GM21360 (cell line): Measurements from ENCODE around the gene PAXX.
A peak's percentile ranks its signal among the peaks of the same experiment; 100 is the strongest.
"Not testable (repeated sequence)": the region's sequence is repeated elsewhere in the genome, so short reads cannot be mapped to it uniquely, and the experiment has no call there.

ENCODE experiments used
- ATAC-seq: cut with Tn5 transposase; IDR thresholded peaks from one replicate; pipeline ENCODE4 v1.9.1; 2021; ENCODE audit warnings: mild to moderate bottlenecking, moderate library complexity; ENCODE audit not compliant: unreplicated experiment

Gene PAXX

DNA sequence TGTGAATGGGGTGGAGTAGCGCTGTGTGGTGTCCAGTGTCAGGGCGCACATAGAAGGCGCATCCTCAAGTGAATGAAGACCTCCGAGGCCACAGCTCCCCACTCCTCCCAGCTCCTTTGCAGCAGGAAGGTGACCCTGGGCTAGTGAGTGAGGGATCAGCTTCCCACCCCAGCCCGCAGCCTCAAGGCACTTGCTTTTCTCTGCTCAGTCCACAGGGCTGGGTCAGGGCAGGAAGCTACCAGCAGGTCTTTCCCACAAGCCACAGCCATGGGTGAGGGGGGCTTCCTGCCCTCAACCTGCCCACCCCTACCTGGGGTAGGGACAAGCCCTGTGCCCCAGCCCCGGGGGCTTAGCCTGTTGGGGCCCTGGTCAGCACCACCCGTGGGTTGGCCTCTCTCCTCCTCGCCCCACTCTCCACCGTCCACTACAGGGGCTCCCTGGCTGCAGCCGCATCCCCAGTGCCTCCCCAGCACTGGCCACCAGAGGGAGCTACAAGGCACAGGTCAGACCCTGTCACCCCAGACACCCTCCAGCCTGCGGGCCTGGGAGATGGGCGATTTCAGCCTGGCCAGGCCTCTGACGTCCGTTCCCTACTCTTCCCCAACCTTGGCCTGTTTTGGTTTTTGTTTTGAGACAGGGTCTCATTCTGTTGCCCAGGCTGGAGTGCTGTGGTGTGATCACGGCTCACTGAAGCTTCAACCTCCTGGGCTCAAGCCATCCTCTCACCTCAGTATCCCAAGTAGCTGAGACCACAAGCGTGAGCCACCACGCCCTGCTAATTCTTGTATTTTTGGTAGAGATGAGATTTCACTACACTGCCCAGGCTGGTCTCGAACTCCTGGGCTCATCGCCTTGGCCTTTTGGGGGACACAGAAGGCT lies 37.1 kb downstream of the PAXX start:
- ATAC-seq: no peak

GRCh38 chr9:137030006-137030405 lies 37.8 kb downstream of the PAXX start:
- no peak for ATAC-seq

GRCh38 chr9:137030538-137031527 lies 38.6 kb downstream of the PAXX start:
- no peak for ATAC-seq

- no peak for ATAC-seq
Observed at GRCh38 chr9:137031904-137032640, 39.9 kb downstream of the PAXX start, which contains the start of gene FUT7. Gene FUT7, minus strand, starts transcription at chr9:137032088. Its CDS starts 97 bp downstream, at chr9:137031991.

DNA sequence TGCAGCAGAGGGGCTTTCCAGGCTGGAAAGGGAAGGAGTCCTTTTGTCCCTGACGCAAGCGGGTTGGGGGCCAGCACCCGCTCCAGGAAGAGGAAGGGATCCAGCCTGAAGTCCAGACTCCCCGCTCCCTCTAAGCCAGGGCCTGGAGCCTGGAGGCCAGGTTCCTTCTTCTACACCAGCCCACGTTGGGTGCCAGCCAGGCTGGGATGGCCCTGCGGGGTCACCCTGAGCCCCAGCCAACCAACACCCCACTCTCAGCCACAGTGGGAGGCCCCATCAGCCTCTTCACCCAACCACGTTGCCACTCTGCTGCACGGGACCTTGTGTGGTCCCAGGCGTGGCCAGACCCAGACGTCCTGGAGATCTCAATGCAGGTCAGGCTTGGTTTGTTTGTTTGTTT lies 40.6 kb downstream of the PAXX start:
- no peak for ATAC-seq

DNA sequence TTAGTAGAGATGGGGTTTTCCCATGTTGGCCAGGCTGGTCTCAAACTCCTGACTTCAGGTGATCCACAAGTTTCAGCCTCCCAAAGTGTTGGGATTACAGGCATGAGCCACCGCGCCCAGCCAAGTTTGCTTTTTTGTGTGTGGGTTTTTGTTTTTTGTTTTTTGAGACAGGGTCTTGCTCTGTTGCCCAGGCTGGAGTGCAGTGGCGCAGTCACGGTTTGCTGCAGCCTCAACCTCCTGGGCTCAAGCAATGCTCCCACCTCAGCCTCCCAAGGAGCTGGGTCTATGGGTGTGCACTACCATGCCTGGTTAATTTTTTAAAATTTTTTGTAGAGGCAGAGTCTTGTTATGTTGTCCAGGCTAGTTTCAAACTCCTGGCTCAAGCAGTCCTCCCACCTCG lies 41.3 kb downstream of the PAXX start:
- ATAC-seq: not testable (repeated sequence)

- no peak for ATAC-seq
Observed at GRCh38 chr9:137034039-137034708, 42.0 kb downstream of the PAXX start.

GRCh38 chr9:137034709-137035506 lies 42.7 kb downstream of the PAXX start:
- ATAC-seq: peak; percentile 60

DNA sequence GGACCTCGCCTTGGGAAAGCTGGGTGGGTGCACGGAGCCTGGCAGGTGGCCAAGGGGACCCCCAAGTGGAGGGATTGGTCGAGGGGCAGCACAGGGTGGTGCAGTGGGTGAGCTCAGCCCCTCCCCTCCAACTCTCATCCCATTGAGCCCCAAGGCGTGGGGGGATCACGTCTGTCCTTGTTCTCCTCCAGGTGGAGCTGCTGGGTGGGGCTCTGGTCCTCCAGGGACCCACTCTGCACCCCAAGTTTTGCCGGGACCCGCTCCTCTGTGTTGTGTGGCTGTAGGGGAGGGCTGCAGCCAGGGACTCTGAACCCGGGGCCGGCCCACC lies 43.2 kb downstream of the PAXX start:
- no peak for ATAC-seq

- ATAC-seq: no peak
Observed at GRCh38 chr9:137035937-137036336, 43.7 kb downstream of the PAXX start.

DNA sequence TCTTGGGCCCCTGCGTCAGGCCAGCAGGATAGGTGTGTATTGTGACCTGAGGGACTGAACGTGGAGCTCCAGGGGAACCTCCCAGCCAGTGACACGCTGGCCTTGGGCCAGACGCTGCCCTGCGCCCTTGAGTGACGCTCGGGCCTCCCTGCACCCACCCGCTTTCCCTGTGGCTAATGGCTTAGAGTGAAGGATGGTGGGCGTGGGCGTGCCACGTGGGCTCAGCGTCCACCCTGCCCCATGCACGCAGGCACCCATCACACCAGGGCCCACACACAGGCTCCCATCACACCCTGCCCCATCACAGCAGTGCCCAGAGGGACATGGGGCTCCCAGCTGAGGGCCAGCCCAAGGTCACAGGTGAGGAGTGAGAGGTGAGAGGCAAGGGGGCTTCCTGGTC lies 44.8 kb downstream of the PAXX start:
- no peak for ATAC-seq

DNA sequence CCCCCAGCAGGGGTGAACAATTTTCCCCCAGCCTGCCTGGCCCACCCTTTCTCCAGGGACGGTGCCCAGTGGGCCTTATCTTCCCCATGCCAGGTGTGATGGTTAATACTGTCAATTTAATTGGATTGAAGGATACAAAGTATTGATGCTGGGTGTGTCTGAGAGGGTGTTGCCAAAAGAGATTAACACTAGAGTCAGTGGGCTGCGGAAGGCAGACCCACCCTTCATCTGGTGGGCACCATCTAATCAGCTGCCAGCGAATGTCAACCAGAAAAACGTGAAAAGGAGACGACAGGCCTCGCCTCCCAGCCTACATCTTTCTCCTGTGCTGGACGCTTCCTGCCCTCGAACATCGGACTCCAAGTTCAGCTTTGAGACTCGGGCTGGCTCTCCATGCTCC lies 45.3 kb downstream of the PAXX start:
- no peak for ATAC-seq

GRCh38 chr9:137038916-137039315 lies 46.7 kb downstream of the PAXX start:
- no peak for ATAC-seq

DNA sequence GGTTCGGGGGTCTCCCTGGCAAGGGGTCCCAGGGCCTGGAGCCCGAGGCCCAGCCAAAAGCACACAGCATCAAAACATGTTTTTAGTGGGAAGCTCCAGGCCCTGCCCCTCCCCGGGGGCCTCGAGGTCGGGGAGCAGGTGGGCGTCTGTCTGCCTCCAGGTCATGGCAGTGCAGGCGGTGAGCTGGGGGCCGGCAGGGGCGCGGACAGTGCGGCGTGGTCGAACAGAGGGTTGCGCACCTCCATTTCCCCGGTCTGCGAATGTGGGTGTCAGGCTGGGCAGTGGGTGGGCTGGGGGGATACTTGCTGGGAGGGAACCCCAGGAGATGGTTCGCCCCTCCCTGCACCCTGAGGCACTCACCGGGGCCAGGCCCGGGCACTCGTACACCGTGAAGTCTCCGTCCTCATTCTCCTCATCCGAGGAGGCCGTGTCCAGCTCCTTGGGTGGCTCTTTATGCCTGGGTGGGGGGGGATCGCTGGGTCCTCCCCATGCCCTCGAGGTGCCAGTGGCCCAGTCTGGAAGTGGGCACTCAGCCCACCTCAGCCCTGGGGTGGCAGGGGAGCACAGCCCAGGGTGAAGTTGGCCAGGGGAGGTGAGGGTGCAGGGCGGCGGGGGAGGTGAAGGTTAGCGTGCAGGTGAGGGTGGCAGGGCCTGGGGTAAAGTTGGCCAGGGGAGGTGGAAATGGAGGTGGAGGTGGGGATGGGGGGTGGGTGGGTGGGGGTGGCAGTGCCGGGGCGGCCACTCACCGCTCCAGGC lies 47.6 kb downstream of the PAXX start:
- no peak for ATAC-seq

DNA sequence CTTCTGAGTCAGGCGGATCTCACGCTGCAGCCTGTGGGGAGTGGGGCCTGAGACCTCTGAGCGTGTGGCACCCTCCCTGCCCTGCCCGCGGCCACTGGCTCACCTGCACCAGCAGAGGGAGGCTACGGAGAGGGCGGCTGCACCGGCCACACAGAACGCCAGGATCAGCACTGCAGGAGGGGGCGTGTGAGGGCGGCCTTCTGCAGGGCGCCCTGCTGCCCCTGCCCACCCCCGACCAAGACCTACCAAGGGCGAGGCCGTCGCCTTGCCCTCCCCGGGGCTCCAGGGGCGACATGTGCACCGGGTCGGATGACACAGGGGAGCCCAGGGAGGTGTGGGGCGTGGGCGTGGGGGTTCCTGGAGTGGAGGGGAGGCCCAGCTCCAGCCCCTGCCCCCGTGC lies 48.3 kb downstream of the PAXX start:
- no peak for ATAC-seq

DNA sequence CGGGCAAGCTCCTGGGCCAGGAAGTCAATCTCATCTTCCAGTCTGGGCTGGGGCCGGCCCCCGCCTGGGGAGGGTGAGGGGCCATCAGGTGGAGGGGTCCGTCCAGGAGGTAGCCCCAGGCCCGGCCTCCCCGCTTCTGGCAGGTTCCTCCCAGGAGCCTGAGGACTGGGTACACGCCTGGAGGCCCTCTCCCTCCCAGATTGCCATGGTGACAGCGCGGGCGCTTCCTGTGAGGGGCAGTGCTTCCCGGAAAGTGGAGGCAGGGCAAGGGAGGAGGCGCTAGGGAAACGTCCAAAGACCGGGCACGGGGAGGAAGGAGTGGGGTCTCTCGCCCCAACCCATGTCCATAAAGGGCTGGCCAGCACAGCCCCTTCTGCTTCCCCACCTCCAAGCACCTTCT lies 48.9 kb downstream of the PAXX start:
- ATAC-seq: no peak

DNA sequence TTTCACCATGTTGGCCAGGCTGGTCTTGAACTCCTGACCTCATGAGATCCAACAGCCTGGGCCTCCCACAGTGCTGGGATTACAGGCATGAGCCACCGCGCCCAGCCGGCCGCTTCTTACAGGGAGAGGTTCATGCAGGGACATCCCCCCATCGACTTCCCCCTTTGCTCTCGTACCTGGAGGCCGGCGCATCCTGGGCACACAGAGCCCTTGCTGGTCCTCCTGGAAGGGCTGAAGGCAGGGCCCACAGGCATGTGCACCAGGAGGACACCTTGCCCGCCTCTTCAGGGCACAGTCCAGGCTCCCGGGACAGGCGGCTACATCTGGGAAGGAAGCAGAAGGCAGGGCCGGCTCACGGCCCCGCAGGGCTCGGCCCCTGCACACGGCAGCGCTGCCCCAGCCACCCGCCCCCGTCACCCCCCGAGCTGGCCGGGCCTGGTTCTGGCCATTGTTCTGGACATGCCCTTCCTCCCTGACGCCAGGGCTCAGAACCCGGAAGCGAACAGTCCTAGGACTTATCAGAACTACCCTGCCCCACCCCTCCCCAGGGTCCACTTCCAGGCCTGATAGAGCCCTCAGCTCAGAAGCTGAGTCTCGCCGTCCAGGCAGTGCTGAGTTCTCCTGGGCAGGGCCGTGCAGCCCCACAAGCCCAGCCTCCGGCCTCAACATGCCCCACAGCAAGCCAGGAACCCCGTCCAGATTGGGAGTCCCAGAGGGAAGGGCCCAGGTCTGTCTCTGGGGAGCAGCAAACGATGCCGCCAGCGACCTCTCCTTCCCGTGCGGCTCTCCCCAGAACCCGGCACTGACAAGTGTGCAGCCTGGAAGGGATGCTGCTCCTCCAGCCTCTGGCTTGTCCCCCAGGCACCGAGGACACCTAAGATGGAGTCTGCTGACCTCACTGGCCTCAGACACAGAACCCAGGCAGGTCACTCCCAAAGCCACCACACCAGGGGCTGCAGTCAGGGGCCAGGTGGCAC lies 50.8 kb downstream of the PAXX start:
- no peak for ATAC-seq
